Endothelial cell of umbilical vein (primary cell): ENCODE data around the gene AURKA.

Experiments
- POLR2A ChIP-seq: IDR thresholded peaks from 2 replicates; pipeline ENCODE4 v1.6.1; 2012; ENCODE audit warnings: low read depth, mild to moderate bottlenecking, control low read depth, low read length
- POLR2AphosphoS5 ChIP-seq: IDR thresholded peaks from 2 replicates; pipeline ENCODE4 v1.6.1; 2012; ENCODE audit warnings: low read depth, mild to moderate bottlenecking, control low read depth, low read length, moderate library complexity; ENCODE audit not compliant: insufficient read depth
- TF ChIP-seq, protein P1 (sequence below), 2 donors: IDR thresholded peaks; 1 replicate in 1 of 2; 2 replicates in 1 of 2; pipeline ENCODE4 v1.5.1; 2011; ENCODE audit warnings: low read length in 2 of 2, mild to moderate bottlenecking in 2 of 2, moderate library complexity in 2 of 2, control low read depth in 1 of 2, inconsistent platforms in 1 of 2, low read depth in 1 of 2; ENCODE audit not compliant: insufficient read depth in 1 of 2; ENCODE audit errors: extremely low read depth in 1 of 2

DNA sequence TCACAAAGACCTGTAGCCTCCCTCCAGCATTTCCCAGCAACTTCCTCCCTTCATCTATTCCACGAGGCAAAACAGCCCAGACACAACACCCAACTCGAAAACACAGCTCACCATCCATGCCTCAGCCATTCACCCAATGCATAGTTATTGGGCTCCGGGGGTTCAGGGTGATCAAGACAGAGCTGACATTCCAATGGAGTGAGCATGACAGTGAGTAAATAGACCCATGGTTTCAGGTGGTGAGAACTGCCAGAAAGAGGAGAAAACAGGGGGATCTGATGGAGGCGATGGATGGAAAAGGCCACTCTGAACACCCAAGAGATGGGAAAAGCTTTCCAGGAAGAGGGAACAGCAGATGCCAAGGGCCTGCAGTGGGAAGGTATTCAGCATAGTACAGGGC, 25.9 kb upstream of the AURKA start:
- TF ChIP-seq, protein P1, sequence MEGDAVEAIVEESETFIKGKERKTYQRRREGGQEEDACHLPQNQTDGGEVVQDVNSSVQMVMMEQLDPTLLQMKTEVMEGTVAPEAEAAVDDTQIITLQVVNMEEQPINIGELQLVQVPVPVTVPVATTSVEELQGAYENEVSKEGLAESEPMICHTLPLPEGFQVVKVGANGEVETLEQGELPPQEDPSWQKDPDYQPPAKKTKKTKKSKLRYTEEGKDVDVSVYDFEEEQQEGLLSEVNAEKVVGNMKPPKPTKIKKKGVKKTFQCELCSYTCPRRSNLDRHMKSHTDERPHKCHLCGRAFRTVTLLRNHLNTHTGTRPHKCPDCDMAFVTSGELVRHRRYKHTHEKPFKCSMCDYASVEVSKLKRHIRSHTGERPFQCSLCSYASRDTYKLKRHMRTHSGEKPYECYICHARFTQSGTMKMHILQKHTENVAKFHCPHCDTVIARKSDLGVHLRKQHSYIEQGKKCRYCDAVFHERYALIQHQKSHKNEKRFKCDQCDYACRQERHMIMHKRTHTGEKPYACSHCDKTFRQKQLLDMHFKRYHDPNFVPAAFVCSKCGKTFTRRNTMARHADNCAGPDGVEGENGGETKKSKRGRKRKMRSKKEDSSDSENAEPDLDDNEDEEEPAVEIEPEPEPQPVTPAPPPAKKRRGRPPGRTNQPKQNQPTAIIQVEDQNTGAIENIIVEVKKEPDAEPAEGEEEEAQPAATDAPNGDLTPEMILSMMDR (IDR thresholded peaks at IDR 0.05; ENCODE audit: extremely low read depth in 1 of 2, insufficient read depth in 1 of 2, low read depth in 1 of 2, low read length in 2 of 2), result no peak
- no peak for TF ChIP-seq POLR2A
- TF ChIP-seq POLR2AphosphoS5, result no peak
